NT2/D1 (cell line): ENCODE data around the gene INF2.

Source experiments
- SUZ12 ChIP-seq: IDR thresholded peaks from 2 replicates; pipeline ENCODE4 v1.6.1; 2011; ENCODE audit not compliant: insufficient read length, insufficient read depth; ENCODE audit errors: extremely low read depth
- YY1 ChIP-seq: IDR thresholded peaks from 2 replicates; pipeline ENCODE4 v1.6.1; 2011; ENCODE audit not compliant: insufficient read length, insufficient read depth
- ZNF274 ChIP-seq: IDR thresholded peaks from 2 replicates; pipeline ENCODE4 v1.6.1; 2011; ENCODE audit warnings: mild to moderate bottlenecking, low read depth, low read length

DNA sequence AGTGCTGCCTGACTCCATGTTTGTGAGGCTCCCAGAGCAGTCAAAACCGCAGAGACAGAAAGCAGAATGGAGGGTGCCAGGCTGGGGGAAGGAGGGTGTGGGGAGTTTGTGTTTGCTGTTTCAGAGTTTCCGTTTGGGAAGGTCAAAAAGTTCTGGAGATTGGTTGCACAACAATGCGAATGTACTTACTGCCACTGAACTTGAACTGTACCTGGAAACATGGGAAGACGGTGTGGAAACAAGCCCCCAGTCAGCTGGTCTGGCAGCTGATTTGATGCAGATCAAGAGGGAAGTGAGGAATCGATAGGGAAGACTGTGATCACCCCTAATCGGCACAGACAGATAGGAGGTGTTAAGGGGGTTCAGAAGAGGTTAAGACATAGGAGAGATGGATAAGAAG, 35.3 kb upstream of the INF2 start:
- TF ChIP-seq YY1 (no peak), SUZ12 (no peak), ZNF274 (no peak)
